B cell (primary cell): ENCODE results near the gene DCLK1. TPM values are rescaled to one million over a fixed set of nuclear protein-coding genes. Genes with fewer than 3 reads are reported as not detected.

Source experiments
- ATAC-seq: fragments of 200-7000 bp; cut with Tn5 transposase; one replicate; pipeline ENCODE4 v1.10.0; 2021; ENCODE audit warnings: low read depth, mild to moderate bottlenecking, moderate number of reproducible peaks, moderate library complexity
- CTCF ChIA-PET: fragments of 350-600 bp; sonication (Branson Sonifier 250); formaldehyde crosslinking; loops from one replicate; lab custom pipeline; 2021; ENCODE audit warnings: antibody characterized with exemption, inconsistent platforms; lab: Charles Lee
- POLR2A ChIA-PET: fragments of 350-600 bp; sonication (Branson Sonifier 250); formaldehyde crosslinking; loops from one replicate; lab custom pipeline; 2021; ENCODE audit warnings: antibody characterized with exemption; lab: Charles Lee
- DNase-seq: peaks from one replicate; pipeline ENCODE4 v3.0.0; 2013
- H2AFZ ChIP-seq: 2 replicates; pipeline ENCODE4 v1.6.1; 2012; ENCODE audit warnings: mild to moderate bottlenecking, low read depth, low read length; ENCODE audit not compliant: insufficient read depth, poor library complexity, severe bottlenecking
- H3K27ac ChIP-seq, 2 donors: 1 replicate in 1 of 2; 2 replicates in 1 of 2; pipeline ENCODE4 v1.5.1; 2012 to 2013; ENCODE audit warnings: low read length in 2 of 2, mild to moderate bottlenecking in 2 of 2, moderate library complexity in 1 of 2
- H3K27me3 ChIP-seq, 4 experiments: fragments of 200-600 bp in 1 of 4; sonication (generic) in 1 of 4; replicated peaks in 1 of 4; 1 replicate in 2 of 4; 2 replicates in 2 of 4; pipeline versions ENCODE4 v1.6.1 to v1.7.0; 2013 to 2016; ENCODE audit warnings: low read length in 3 of 4, mild to moderate bottlenecking in 2 of 4, mixed read lengths in 1 of 4, moderate library complexity in 1 of 4; ENCODE audit not compliant: insufficient read depth in 4 of 4, control insufficient read depth in 3 of 4; ENCODE audit errors: control extremely low read depth in 1 of 4
- H3K36me3 ChIP-seq, 2 experiments: replicated peaks in 1 of 2; 1 replicate in 1 of 2; 2 replicates in 1 of 2; pipeline versions ENCODE4 v1.6.1 to v1.7.1; 2013; ENCODE audit warnings: low read length in 1 of 2; ENCODE audit not compliant: insufficient read depth in 2 of 2, control insufficient read depth in 1 of 2; ENCODE audit errors: control extremely low read depth in 1 of 2, extremely low read depth in 1 of 2
- H3K4me1 ChIP-seq, 2 donors: fragments of 200-600 bp in 1 of 2; sonication (generic) in 1 of 2; 1 replicate in 1 of 2; 2 replicates in 1 of 2; pipeline versions ENCODE4 v1.5.1 to v1.6.1; 2013 to 2017; ENCODE audit warnings: low read length in 2 of 2; ENCODE audit not compliant: control insufficient read depth in 2 of 2, insufficient read depth in 2 of 2
- H3K4me2 ChIP-seq: replicated peaks from 2 replicates; pipeline ENCODE3; 2012; ENCODE audit warnings: mild to moderate bottlenecking, low read depth, low read length; ENCODE audit not compliant: poor library complexity, severe bottlenecking
- H3K4me3 ChIP-seq, 5 experiments: fragments of 200-600 bp in 1 of 5; sonication (generic) in 1 of 5; 1 replicate in 3 of 5; 2 replicates in 2 of 5; pipeline versions ENCODE4 v1.5.1 to v1.7.0; 2011 to 2016; ENCODE audit warnings: low read length in 4 of 5, mild to moderate bottlenecking in 4 of 5, low read depth in 2 of 5, control low read depth in 1 of 5, moderate library complexity in 1 of 5; ENCODE audit not compliant: insufficient read depth in 1 of 5; ENCODE audit errors: control extremely low read depth in 1 of 5, extremely low read depth in 1 of 5
- H3K79me2 ChIP-seq: fragments of 200-600 bp; sonication (generic); one replicate; pipeline ENCODE4 v1.6.0; 2016; ENCODE audit warnings: low read length; ENCODE audit not compliant: control insufficient read depth, insufficient read depth
- H3K9ac ChIP-seq: fragments of 200-600 bp; sonication (generic); 2 replicates; pipeline ENCODE4 v1.6.1; 2017; ENCODE audit warnings: mild to moderate bottlenecking, low read length, moderate library complexity
- H3K9me3 ChIP-seq, 3 donors: one replicate each; pipeline versions ENCODE4 v1.6.1 to v1.7.1; 2013; ENCODE audit warnings: low read length in 2 of 3; ENCODE audit not compliant: control insufficient read depth in 2 of 3, insufficient read depth in 1 of 3; ENCODE audit errors: control extremely low read depth in 1 of 3
- H4K20me1 ChIP-seq: 2 replicates; pipeline ENCODE4 v1.6.0; 2012; ENCODE audit warnings: mild to moderate bottlenecking, low read length; ENCODE audit not compliant: insufficient read depth, control insufficient read depth, poor library complexity, severe bottlenecking
- H3K27ac Mint-ChIP-seq: one replicate; pipeline ENCODE4 v1.8.0; 2021; ENCODE audit warnings: mixed read lengths
- H3K27me3 Mint-ChIP-seq: one replicate; pipeline ENCODE4 v1.8.0; 2021; ENCODE audit warnings: mixed read lengths
- H3K4me1 Mint-ChIP-seq: one replicate; pipeline ENCODE4 v1.8.0; 2021; ENCODE audit warnings: mixed read lengths
- H3K4me3 Mint-ChIP-seq: one replicate; pipeline ENCODE4 v1.8.0; 2021; ENCODE audit warnings: mixed read lengths
- H3K9me3 Mint-ChIP-seq: one replicate; pipeline ENCODE4 v1.8.0; 2022; ENCODE audit warnings: mixed read lengths; ENCODE audit not compliant: insufficient read depth
- EZH2 ChIP-seq: IDR thresholded peaks from 2 replicates; pipeline ENCODE4 v1.6.1; 2012; ENCODE audit warnings: borderline replicate concordance, low read depth, mild to moderate bottlenecking, moderate library complexity, low read length; ENCODE audit not compliant: insufficient read depth, poor library complexity, severe bottlenecking
- WGBS: methylation state at CpG from one replicate; pipeline ENCODE4 v1.1.5; 2013; ENCODE audit warnings: missing lambda C conversion rate; ENCODE audit not compliant: insufficient coverage; 5-methylcytosine and 5-hydroxymethylcytosine counted together
- intact Hi-C: fragments of 100-400 bp; cut with micrococcal nuclease; formaldehyde crosslinking; loops from one replicate; pipeline ENCODE4 v1.10.0; 2022
- polyA plus RNA-seq: library from polyadenylated mRNA; depleted of rRNA; stranded (reverse); fragments of >200 nt; gene quantifications from 2 replicates; pipeline ENCODE4 v1.2.3, GENCODE V29; 2012
- total RNA-seq, 2 donors: library from RNA; stranded (reverse); fragments of 120-200 nt in 1 of 2; gene quantifications; 1 replicate in 1 of 2; 2 replicates in 1 of 2; pipeline versions ENCODE4 v1.2.3 to v1.2.4, GENCODE V29; 2013 to 2022
- TF ChIP-seq, protein P1 (sequence below): fragments of 200-600 bp; IDR thresholded peaks from one replicate; pipeline ENCODE4 v1.8.0; 2022; ENCODE audit warnings: antibody characterized with exemption, mild to moderate bottlenecking

Gene DCLK1
- total and polyA plus RNA-seq, 2 donors (not counting 1 experiment from before 2014, with no cell fraction given), result not detected

DNA sequence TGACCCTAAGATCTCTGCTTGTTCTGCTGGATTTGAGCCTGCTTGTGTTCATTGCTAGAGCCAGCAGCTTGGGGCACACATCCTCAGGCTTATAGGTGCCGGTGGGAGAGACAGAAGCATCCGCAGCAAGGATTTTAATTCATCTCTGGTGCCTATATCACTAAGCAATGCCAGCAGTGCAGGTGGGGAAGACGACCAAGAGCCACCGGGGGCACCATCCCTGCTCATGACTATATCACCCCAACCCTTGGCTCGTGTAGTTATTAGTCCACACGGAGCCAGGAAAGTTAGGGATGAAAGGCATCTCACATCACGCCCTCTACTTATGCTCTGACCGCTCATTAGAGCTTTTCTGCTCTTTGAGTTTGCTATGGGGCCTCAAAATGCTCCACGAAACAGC lies 298.2 kb downstream of the DCLK1 start:
- TF ChIP-seq EZH2, result no peak
- TF ChIP-seq, protein P1, sequence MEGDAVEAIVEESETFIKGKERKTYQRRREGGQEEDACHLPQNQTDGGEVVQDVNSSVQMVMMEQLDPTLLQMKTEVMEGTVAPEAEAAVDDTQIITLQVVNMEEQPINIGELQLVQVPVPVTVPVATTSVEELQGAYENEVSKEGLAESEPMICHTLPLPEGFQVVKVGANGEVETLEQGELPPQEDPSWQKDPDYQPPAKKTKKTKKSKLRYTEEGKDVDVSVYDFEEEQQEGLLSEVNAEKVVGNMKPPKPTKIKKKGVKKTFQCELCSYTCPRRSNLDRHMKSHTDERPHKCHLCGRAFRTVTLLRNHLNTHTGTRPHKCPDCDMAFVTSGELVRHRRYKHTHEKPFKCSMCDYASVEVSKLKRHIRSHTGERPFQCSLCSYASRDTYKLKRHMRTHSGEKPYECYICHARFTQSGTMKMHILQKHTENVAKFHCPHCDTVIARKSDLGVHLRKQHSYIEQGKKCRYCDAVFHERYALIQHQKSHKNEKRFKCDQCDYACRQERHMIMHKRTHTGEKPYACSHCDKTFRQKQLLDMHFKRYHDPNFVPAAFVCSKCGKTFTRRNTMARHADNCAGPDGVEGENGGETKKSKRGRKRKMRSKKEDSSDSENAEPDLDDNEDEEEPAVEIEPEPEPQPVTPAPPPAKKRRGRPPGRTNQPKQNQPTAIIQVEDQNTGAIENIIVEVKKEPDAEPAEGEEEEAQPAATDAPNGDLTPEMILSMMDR, result no peak
- peaks cover 0 to 3% (median 0%) of the 10 kb centered on the region in 3 donors for H3K9me3 ChIP-seq

DNA sequence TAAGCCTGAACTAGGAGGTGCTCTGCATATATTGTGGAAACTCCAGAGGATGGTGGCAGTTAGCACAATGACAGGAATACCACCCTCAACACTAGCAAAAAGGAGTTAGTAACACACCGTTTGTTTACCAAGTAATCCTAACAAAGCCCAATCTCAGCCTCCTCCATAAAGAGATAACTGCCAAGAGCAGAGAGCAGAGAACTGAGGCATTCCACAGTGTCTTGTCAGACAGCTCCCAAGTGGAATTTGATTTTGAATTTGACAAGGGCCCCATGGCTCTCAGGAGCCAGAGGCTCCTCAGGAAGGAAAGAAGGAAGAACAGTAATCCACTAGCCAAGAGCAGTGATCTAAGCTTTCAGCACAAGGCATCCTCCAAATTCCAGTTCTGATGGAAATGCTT lies 298.6 kb downstream of the DCLK1 start:
- Mint-ChIP-seq H3K9me3 (no peaks in the 10 kb centered on the region), H3K4me1 (no peaks in the 10 kb centered on the region), H3K4me3 (no peak overlapping the region), H3K27ac (no peak overlapping the region), H3K27me3 (no peaks in the 10 kb centered on the region)
- intact Hi-C loops, result no loop called here
- H3K9me3 ChIP-seq, result peaks cover 0 to 3% (median 0%) of the 10 kb centered on the region in 3 donors
- H3K79me2 ChIP-seq, result no peaks in the 10 kb centered on the region
- H4K20me1 ChIP-seq, result no peaks in the 10 kb centered on the region
- no peaks in the 10 kb centered on the region for H3K4me1 ChIP-seq
- no peak overlapping the region for H3K4me2 ChIP-seq
- no peak overlapping the region for H3K27ac ChIP-seq
- ChIA-PET POLR2A (no interaction called here), CTCF (no interaction called here)
- no peaks in the 10 kb centered on the region for H3K36me3 ChIP-seq
- no peak for ATAC-seq
- H3K9ac ChIP-seq, result no peak overlapping the region
- no peaks in the 10 kb centered on the region for H3K27me3 ChIP-seq
- no peak overlapping the region for H3K4me3 ChIP-seq
- H2AFZ ChIP-seq, result no peak overlapping the region
- no CpG with 5 or more reads among the region's 1 CpG for WGBS
- TF ChIP-seq, protein P1, result no peak
- no peak for TF ChIP-seq EZH2
- no peak for DNase-seq

More for the DNA sequence above, 298.2 kb downstream of the DCLK1 start:
- DNase-seq, result no peak
- Histone ChIP-seq H3K4me3 (no peak overlapping the region), H3K9ac (no peak overlapping the region), H3K27me3 (no peaks in the 10 kb centered on the region), H3K4me1 (no peaks in the 10 kb centered on the region), H2AFZ (no peak overlapping the region), H3K36me3 (no peaks in the 10 kb centered on the region), H3K79me2 (no peaks in the 10 kb centered on the region), H3K27ac (no peak overlapping the region), H3K4me2 (no peak overlapping the region), H4K20me1 (no peaks in the 10 kb centered on the region)
- 83% methylated on average over 9 of the region's 9 CpGs for WGBS
- Mint-ChIP-seq H3K4me3 (no peak overlapping the region), H3K4me1 (no peaks in the 10 kb centered on the region), H3K9me3 (no peaks in the 10 kb centered on the region), H3K27me3 (no peaks in the 10 kb centered on the region), H3K27ac (no peak overlapping the region)
- intact Hi-C loops, result no loop called here
- ATAC-seq, result no peak
- POLR2A ChIA-PET, result no interaction called here
- CTCF ChIA-PET, result interaction anchor here (0.7 kb wide), 1 partner anchor 14 kb away, joined by 3 read pairs; no protein-coding TSS in a partner anchor
